TTC549 (cell line): ENCODE data around the gene ARMC10.
"Not testable (repeated sequence)": the region's sequence is repeated elsewhere in the genome, so short reads cannot be mapped to it uniquely, and the experiment has no call there.

Experiments used
- FAIRE-seq: peaks from 2 replicates; lab custom pipeline; 2012; peaks lifted over from hg19 to GRCh38; lab: Jason Lieb, UNC

Gene ARMC10

DNA sequence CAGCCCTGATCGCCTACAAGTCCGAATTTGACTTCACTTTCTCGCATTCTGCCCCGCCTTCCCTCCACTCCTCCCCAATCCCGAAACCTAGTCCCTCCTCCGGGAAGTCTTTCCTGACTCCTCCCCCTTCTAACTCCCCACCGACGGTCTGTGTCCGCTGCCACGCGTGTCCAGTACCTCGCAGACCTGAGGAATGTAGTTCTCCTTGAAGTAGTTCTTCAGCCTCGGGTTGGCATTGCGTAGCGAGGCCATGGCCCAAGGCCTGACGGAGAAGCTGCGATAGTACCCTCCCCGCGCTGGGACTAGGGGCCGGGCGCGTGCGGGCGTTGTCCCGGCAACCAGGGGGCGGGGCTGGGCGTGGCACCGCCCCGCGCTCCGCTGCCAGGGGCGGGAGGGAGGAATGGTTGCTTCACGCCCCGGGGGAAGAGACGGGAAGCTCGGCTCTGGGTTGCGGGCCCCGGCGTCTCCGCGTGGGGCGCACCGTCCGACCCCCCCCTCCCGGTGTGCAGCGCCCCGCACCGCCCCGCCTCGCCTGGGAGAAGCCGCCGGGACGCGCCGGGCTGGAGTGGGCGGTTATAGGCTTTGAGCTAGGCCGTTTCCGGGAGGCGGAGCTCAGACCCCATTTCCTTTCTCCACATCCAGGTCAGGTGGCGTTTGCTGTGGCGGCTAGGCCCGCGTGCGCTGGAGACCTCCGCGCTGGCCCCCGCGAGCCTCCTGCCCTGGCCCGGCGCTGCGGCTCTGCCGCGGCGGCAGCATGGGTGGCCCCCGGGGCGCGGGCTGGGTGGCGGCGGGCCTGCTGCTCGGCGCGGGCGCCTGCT is at the start of gene ARMC10, which contains the start of gene FBXL13:
TSS of gene ARMC10 (plus strand) at position 622 of the 818 bp plus-strand sequence. CDS start at position 755, 133 bp downstream.
TSS of gene FBXL13 (minus strand) at position 278 of the 818 bp plus-strand sequence.
- no peak for FAIRE-seq

GRCh38 chr7:103025341-103025740 is 49.6 kb upstream of the ARMC10 start:
- no peak for FAIRE-seq

DNA sequence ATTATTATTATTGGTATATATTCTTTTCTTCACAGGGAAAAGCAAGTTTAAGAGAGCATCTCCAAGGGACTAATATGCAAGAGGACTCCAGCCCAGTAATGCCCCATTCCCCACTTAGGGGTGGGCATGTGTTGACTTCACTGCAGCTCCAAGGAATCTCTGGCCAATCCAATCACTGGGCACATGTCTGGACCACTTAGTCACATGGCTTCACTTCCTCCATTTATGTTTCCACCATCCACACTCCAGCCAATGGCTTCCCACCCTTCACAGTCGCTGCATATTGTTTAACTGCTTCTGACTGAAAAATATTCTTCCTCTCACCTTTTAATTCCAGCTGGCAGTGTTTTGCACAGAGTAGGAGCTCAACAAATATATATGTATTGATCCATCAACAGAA is 43.9 kb upstream of the ARMC10 start:
- FAIRE-seq, result no peak

DNA sequence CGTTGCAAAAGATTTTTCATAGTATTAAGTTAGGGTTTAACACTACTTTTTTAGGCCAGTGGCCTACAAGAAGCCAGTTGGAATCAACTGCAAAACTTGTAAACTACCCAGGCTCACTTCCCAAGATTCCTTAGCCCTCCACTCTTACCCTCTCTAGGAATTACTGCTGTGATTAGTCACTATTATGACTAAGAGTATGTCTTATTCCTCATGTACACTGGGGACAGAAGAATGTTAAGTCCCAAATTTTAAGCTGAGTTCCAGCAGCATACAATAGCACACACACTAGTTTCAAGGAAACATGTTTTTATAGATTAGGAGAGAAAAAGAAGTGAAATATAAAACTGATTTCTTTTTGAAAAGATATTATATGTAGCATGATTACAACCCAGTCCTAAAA is 43.2 kb upstream of the ARMC10 start:
- no peak for FAIRE-seq

DNA sequence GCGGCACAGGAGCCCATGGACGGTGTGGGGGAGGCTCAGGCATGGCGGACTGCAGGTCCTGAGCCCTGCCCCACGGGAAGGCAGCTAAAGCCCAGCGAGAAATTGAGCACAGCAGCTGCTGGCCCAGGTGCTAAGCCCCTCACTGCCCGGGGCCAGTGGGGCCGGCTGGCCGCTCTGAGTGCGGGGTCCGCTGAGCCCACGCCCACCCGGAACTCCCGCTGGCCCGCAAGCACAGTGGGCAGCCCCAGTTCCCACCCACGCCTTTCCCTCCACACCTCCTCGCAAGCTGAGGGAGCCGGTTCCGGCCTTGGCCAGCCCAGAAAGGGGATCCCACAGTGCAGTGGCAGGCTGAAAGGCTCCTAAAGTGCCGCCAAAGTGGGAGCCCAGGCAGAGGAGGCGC is 40.6 kb upstream of the ARMC10 start:
- FAIRE-seq, result not testable (repeated sequence)

GRCh38 chr7:103037476-103037822 is 37.5 kb upstream of the ARMC10 start:
- no peak for FAIRE-seq

DNA sequence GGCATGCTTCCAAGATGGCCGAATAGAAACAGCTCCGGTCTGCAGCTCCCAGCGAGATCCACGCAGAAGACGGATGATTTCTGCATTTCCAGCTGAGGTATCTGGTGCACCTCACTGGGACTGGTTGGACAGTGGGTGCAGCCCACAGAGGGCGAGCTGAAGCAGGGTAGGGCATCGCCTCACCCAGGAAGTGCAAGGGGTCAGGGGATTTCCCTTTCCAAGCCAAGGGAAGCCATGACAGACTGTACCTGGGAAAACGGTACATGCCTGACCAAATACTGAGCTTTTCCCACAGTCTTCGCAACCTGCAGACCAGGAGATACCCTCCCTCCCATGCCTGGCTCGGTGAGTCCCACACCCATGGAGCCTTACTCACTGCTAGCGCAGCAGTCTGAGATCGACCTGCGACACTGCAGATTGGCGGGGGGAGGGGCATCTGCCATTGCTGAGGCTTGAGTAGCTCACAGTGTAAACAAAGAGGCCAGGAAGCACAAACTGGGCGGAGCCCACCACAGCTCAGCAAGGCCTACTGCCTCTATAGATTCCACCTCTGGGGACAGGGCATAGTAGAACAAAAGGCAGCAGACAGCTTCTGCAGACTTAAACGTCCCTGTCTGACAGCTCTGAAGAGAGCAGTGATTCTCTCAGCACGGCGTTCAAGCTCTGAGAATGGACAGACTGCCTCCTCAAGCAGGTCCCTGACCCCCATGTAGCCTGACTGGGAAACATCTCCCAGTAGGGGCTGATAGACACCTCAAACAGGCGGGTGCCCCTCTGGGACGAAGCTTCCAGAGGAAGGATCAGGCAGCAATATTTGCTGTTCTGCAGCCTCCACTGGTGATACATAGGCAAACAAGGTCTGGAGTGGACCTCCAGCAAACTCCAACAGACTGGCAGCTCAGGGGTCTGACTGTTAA is 36.9 kb upstream of the ARMC10 start:
- not testable (repeated sequence) for FAIRE-seq

- not testable (repeated sequence) for FAIRE-seq
Observed at GRCh38 chr7:103041815-103042214, 33.1 kb upstream of the ARMC10 start.

DNA sequence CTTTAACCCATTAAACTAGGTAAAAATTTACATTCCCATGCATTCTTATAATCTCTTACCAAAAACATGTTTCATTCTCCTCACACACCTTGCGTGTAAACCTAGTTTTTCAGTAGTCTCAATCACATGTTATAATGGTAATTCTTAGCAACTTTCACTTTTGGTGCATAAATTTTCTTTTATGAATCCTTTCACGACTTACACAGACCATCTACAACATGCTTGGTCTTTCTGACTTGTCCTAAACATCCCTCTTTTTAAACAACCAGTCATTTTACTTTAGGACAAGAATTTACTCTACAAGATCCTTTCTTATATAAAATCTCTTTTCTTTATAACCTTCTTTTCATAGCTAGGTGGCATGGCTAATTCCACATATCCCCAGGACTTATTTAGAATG is 26.1 kb upstream of the ARMC10 start:
- no peak for FAIRE-seq

GRCh38 chr7:103051519-103051918 is 23.4 kb upstream of the ARMC10 start:
- FAIRE-seq, result no peak

DNA sequence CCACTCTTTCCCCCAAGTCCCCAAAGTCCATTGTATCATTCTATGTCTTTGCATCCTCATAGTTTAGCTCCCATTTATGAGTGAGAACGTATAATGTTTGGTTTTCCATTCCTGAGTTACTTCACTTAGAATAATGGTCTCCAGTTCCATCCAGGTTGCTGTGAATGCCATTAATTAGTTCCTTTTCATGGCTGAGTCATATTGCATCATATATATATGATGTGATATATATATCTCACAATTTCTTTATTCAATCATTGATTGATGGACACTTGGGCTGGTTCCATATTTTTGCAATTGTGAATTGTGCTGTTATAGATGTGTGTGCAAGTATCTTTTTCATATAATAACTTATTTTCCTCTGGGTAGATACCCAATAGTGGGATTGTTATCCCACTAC is 18.9 kb upstream of the ARMC10 start:
- not testable (repeated sequence) for FAIRE-seq

DNA sequence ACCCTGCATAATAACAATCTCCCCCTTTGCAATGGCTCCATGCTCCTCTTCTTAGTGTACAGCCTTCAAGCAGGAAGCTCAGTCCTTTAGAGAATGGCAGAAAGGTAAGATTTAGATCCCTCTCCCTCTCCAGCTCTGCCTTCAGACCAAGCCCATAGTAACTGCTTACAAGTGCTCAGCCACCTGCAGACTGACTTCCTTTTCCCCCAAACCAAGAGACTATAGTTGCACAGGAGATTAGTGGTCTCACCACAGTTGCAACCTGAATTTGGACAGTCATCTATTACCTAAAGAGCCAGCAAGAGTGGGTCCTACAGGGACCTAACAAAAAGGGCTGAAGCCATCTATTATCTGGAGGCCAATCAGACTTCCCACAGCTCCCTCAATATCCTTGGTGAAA is 16.8 kb upstream of the ARMC10 start:
- FAIRE-seq, result no peak

- FAIRE-seq, result no peak
Observed at GRCh38 chr7:103059471-103059870, 15.5 kb upstream of the ARMC10 start.

DNA sequence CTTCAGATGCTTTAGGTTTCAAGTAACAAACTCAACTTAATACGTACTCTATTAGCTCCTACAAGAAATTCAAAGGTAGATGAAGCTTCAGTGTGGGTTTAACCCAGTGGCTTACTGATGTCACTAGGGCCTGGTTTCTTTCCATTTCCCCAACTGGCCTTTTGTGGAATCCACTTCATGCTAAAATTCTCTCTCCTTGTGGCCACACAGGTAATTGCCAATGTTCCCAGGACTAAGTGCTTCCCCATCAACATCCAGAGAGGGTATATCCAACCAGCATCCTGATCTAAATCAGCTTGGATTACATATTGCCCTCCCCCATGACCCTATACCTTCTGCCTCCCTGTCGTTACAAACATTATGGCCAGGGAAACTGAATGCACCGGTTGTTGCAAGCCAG is 11.0 kb upstream of the ARMC10 start:
- no peak for FAIRE-seq

DNA sequence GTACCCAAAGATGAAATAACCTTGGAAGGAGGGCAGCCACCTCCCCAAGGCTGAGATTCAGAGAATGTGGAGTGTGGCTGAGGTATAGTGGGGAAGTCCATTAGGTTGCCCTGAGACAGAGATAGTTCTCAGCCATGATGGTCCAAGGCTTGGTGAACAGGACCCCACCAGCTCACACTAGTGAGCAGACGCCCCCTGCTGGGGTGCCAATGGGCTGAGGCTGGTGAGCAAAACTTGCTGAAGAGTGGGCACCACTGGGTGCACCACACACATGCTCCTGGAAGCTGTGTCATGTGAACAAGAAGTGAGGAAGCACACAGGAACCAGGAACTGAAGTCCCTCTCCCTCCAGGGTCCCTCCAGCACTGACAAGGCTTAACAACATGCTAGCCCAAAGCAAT is 9.3 kb upstream of the ARMC10 start:
- no peak for FAIRE-seq

DNA sequence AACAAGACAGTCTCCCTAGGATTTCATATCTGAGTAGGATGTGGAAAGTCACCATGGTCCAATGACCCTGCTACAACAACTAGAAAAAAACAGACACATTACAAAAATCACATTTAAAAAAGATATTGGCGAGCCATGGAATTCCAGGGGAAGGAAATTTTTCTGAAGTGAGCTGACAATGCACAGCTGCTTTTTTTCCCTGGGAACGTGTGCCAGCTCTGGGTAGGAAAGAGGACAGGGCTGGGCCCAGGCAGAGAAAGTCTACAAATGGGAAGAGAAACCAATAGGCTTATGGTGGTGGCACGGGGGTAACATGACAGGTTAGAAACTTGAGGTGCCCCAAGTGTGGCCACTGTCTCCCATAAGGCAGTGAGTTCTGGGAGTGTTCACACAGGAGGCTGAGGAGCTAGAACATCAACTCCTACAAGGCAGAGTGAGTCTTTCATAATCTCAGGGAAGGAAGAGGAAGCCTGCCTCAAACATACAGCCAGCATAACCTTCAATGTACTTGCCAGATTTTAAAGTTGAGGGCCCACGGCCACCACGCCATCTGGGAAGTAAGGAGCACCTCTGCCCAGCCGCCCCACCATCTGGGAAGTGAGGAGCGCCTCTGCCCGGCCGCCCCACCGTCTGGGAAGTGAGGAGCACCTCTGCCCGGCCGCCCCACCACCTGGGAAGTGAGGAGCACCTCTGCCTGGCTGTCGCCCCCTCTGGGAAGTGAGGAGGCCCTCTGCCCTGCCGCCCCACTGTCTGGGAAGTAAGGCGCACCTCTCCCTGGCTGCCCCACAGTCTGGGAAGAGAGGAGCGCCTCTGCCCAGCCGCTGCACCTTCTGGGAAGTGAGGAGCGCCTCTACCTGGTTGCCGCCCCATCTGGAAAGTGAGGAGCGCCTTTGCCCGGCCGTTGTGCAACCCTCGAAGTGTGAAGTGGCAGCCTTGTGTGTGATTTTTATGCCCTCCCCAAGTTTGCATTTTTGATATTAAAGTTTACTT is 6.2 kb upstream of the ARMC10 start:
- FAIRE-seq, result no peak

GRCh38 chr7:103071000-103071399 is 3.9 kb upstream of the ARMC10 start:
- no peak for FAIRE-seq

- FAIRE-seq, result no peak
Observed at GRCh38 chr7:103073989-103074518, 886 bp upstream of the ARMC10 start.

- FAIRE-seq, result no peak
Observed at GRCh38 chr7:103075337-103075918, 488 bp downstream of the ARMC10 start.

GRCh38 chr7:103076764-103077163 is 1.8 kb downstream of the ARMC10 start:
- FAIRE-seq, result no peak

DNA sequence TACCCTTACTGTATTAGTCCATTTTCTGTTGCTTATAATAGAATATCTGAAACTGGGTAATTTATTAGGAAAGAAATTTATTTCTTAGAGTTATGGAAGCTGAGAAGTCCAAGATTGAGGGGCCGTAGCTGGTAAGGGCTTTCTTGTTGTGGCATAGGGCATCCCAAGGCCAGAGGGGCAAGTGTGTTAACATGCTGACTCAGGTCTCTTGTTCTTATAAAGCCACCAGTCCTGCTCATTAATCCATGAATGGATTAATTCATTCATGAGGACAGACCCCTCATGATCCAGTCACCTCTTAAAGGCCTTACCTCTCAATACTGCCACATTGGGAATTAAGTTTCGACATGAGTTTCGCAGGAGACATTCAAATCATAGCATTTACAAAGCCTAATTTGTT is 2.4 kb downstream of the ARMC10 start:
- FAIRE-seq, result no peak
